ENCODE measurements around the gene C9orf72.

The C9orf72 gene

DNA sequence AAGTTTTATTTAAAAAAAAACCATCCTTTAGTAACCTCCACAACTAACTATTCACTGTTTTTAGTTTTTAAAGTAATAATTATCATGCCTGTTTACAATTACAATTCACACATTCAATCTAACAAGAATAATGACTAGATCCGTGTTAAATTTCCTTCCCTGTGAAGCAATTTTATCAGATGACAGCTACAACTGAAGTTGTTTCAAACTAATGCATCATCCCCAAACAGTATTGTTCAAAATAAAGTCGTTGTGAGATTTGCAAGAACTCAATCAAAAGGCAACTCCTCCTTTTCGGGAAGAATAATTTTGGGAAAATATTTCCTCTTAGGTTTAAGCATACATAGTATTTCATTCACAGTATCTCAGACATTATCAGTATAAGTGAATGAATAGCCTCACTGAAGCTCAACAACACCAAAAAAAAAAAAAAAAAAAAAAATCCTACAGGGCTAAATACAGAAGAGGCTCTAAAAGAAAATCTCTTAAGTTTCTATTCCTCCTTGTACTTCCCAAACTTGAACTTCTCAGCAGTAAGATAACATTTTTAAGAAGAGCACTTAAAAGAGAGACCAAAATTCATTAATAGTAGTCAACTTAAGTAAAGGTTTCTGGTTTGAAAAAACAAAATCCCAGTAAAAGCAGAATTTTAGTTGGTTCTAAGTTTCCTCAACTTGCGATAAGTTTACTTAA, 9.4 kb downstream of the C9orf72 start:
- H3K9me3 ChIP-seq: no peaks in the 10 kb centered on the region
- H3K27me3 ChIP-seq: no peaks in the 10 kb centered on the region
- peaks cover 5% of the 10 kb centered on the region; the same call in 1 of the 2 replicates for H3K4me1 ChIP-seq
- H3K4me3 ChIP-seq (ENCODE audit: low read depth, low read length): no peak overlapping the region
- no peak for DNase-seq
- TF ChIP-seq, protein P1, sequence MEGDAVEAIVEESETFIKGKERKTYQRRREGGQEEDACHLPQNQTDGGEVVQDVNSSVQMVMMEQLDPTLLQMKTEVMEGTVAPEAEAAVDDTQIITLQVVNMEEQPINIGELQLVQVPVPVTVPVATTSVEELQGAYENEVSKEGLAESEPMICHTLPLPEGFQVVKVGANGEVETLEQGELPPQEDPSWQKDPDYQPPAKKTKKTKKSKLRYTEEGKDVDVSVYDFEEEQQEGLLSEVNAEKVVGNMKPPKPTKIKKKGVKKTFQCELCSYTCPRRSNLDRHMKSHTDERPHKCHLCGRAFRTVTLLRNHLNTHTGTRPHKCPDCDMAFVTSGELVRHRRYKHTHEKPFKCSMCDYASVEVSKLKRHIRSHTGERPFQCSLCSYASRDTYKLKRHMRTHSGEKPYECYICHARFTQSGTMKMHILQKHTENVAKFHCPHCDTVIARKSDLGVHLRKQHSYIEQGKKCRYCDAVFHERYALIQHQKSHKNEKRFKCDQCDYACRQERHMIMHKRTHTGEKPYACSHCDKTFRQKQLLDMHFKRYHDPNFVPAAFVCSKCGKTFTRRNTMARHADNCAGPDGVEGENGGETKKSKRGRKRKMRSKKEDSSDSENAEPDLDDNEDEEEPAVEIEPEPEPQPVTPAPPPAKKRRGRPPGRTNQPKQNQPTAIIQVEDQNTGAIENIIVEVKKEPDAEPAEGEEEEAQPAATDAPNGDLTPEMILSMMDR (IDR thresholded peaks at IDR 0.05; ENCODE audit: low read depth, low read length): no peak
- peaks cover 8% of the 10 kb centered on the region for H3K36me3 ChIP-seq

DNA sequence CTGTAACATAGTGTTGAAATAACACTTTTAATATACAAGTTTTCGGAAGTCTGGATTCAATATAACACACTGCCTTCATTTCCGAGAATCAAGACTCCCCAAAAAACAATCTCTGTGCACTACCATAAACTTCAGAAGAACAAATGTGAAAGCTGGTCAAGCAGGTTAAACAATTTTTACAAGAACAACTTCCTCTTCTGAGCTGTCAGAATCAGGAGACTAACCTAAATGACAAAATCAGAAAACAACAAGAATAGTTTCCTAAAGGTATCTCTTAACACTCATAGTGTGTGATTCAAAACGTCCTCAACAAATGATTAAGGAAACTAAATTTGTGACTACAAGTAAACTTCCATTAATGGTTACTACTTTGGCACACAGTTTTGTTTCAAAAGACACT, 11.6 kb downstream of the C9orf72 start:
- no peaks in the 10 kb centered on the region for H3K9me3 ChIP-seq
- H3K4me1 ChIP-seq: no peaks in the 10 kb centered on the region
- TF ChIP-seq, protein P1 (IDR thresholded peaks at IDR 0.05; ENCODE audit: low read depth, low read length): no peak
- no peak overlapping the region for H3K4me3 ChIP-seq (ENCODE audit: low read depth, low read length)
- no peak for DNase-seq
- no peaks in the 10 kb centered on the region for H3K27me3 ChIP-seq
- peaks cover 11% of the 10 kb centered on the region for H3K36me3 ChIP-seq

DNA sequence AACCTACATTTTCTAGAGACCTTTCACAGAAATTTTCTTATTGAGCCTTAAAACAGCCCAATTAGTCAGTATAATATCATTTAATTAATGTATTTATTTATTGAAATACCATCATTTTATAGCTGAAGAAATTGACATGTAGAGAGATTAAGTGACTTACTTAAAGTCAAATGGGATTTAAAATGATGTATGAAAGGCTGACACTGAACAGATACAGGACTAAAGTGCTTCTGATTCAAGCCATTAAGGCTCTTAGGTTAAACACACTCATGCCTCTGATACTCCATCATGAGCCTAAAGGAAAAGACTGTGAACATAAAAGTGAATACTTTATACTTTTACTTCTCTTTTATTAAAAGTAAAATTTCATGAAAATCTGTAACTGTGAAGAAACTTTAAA, 12.8 kb downstream of the C9orf72 start:
- Histone ChIP-seq H3K27me3 (no peaks in the 10 kb centered on the region), H3K4me3 (ENCODE audit: low read depth, low read length) (no peak overlapping the region), H3K4me1 (no peaks in the 10 kb centered on the region), H3K9me3 (no peaks in the 10 kb centered on the region), H3K36me3 (peaks cover 15% of the 10 kb centered on the region)
- TF ChIP-seq, protein P1 (IDR thresholded peaks at IDR 0.05; ENCODE audit: low read depth, low read length): no peak
- no peak for DNase-seq

DNA sequence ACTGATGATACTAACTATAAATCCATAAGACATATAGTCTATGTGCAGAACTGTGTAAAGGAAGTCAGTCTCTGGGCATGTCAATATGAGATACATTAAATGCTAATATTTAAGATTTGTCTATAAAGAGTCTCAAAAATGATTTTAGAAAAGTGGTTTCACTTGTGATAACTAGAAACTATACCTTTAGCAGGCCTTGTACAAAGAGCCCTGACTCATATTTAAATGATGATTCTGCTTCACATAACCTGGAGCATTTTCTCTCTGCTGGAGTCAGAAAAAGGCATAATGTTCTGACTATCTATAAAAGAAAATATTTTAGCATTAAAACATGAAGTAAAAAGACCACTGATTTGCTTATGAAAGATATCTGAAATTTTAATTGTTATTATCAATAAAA, 15.0 kb downstream of the C9orf72 start:
- no peaks in the 10 kb centered on the region for H3K9me3 ChIP-seq
- DNase-seq: no peak
- H3K27me3 ChIP-seq: no peaks in the 10 kb centered on the region
- H3K4me1 ChIP-seq: no peaks in the 10 kb centered on the region
- TF ChIP-seq, protein P1 (IDR thresholded peaks at IDR 0.05; ENCODE audit: low read depth, low read length): no peak
- H3K4me3 ChIP-seq (ENCODE audit: low read depth, low read length): no peak overlapping the region
- H3K36me3 ChIP-seq: peaks cover 27% of the 10 kb centered on the region

DNA sequence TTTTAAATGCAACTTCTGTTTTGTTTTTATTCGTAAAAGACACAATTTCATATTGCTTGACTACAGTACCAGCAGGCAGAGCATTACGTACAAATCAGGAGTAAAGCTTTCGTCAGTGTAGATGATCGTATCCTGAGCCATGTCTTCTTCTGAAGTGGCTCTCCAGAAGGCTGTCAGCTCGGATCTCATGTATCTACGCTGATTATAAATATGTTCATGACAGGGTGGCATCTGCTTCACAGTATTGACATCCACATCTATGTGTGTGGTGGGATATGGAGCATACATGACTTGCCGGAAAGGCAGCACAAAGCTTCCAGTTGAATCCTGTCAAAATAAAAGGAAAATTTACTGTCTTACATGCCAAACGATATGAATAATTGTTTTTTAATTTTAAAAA, 16.8 kb downstream of the C9orf72 start:
- H3K36me3 ChIP-seq: peaks cover 23% of the 10 kb centered on the region
- no peak overlapping the region for H3K4me3 ChIP-seq (ENCODE audit: low read depth, low read length)
- TF ChIP-seq, protein P1 (IDR thresholded peaks at IDR 0.05; ENCODE audit: low read depth, low read length): no peak

DNA sequence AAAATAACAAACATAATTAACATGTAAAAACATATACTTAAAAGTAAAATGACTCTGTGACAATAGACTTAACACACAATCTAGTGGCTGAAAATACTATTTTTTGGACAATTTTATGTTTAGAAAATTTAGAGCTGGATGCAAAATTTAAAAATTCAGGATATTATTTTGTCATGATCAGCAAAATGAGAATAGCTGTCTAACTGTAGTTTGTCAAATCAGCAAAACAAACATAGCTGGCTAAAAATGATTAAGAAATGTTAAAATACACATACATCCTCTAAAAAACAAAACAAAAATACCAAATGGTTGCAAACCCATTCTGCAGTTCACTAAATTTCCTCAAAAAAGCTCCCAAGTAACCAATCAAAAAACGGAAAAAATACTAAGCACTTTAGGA, 18.6 kb downstream of the C9orf72 start:
- no peaks in the 10 kb centered on the region for H3K27me3 ChIP-seq
- no peaks in the 10 kb centered on the region for H3K9me3 ChIP-seq
- H3K4me1 ChIP-seq: no peaks in the 10 kb centered on the region
- TF ChIP-seq, protein P1 (IDR thresholded peaks at IDR 0.05; ENCODE audit: low read depth, low read length): no peak
- peaks cover 19% of the 10 kb centered on the region for H3K36me3 ChIP-seq
- DNase-seq: no peak
- no peak overlapping the region for H3K4me3 ChIP-seq (ENCODE audit: low read depth, low read length)

More for the DNA sequence above, 16.8 kb downstream of the C9orf72 start:
- no peaks in the 10 kb centered on the region for H3K9me3 ChIP-seq
- no peaks in the 10 kb centered on the region for H3K27me3 ChIP-seq
- no peak for DNase-seq
- H3K4me1 ChIP-seq: no peaks in the 10 kb centered on the region
